Thyroid gland (tissue), 4 donors: ENCODE data around the gene DNM2.

Experiments used
- POLR2A ChIP-seq, 2 donors: fragments of 450-650 bp; IDR thresholded peaks; one replicate each; pipeline ENCODE4 v1.6.1; 2017; ENCODE audit warnings: antibody characterized with exemption in 2 of 2, mild to moderate bottlenecking in 2 of 2, moderate library complexity in 1 of 2
- TF ChIP-seq, protein P1 (sequence below), 6 experiments: fragments of 200-600 bp in 3 of 6; fragments of 450-650 bp in 3 of 6; sonication (generic) in 3 of 6; IDR thresholded peaks; one replicate each; pipeline ENCODE4 v1.5.1; 2016 to 2019; ENCODE audit warnings: antibody characterized with exemption in 6 of 6, mild to moderate bottlenecking in 2 of 6, inconsistent platforms in 1 of 6, moderate library complexity in 1 of 6

DNA sequence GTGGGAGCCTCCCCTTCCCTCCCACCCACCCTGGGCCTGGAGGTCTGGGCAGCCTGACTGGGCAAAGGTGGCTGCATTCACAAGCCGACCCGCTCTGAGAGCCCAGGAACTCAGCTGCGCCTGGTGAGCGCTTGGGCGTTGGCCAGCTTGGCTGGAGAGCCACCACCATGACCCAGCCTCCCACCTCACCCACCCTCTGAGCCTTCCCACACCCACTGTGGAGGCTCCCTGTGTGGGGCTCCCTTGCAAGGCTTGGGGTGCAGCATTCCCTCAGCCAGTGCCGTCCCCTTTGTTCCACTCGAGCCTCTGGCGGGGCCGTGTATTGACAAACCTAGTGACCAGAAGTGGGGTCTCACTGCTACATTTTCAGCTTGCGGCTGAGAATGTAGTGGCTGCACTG, 31.7 kb upstream of the DNM2 start:
- TF ChIP-seq, protein P1, sequence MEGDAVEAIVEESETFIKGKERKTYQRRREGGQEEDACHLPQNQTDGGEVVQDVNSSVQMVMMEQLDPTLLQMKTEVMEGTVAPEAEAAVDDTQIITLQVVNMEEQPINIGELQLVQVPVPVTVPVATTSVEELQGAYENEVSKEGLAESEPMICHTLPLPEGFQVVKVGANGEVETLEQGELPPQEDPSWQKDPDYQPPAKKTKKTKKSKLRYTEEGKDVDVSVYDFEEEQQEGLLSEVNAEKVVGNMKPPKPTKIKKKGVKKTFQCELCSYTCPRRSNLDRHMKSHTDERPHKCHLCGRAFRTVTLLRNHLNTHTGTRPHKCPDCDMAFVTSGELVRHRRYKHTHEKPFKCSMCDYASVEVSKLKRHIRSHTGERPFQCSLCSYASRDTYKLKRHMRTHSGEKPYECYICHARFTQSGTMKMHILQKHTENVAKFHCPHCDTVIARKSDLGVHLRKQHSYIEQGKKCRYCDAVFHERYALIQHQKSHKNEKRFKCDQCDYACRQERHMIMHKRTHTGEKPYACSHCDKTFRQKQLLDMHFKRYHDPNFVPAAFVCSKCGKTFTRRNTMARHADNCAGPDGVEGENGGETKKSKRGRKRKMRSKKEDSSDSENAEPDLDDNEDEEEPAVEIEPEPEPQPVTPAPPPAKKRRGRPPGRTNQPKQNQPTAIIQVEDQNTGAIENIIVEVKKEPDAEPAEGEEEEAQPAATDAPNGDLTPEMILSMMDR (IDR thresholded peaks at IDR 0.05) = no peak
- no peak for TF ChIP-seq POLR2A (IDR thresholded peaks at IDR 0.05)
